ENCODE data around the gene SCCPDH.

DNA sequence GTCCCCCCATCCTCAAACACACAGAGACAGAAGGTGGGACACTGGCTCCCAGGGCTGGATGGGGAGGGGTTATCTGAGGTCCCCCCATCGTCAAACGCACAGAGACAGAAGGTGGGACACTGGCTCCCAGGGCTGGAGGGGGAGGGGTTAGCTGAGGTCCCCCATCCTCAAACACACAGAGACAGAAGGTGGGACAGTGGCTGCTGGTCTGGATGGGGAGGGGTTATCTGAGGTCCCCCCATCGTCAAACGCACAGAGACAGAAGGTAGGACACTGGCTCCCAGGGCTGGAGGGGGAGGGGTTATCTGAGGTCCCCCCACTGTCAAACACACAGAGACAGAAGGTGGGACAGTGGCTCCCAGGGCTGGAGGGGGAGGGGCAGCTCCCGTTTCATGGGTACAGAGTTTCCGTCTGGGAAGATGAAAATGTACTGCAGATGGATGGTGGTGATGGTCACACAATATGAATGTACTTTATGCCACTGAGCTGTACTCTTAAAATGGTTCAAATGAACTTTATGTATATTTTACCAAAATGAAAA is 69.2 kb downstream of the SCCPDH start:
- TF ChIP-seq POLR2A (IDR thresholded peaks at IDR 0.05; ENCODE audit: low read length), result no peak
- TF ChIP-seq GATA1 (IDR thresholded peaks at IDR 0.05; ENCODE audit: low read depth, low read length), result no peak

Data from erythroblast (primary cell).